Body of pancreas (tissue), 4 donors: ENCODE data around the gene PMPCA.

Experiments used
- POLR2A ChIP-seq, 3 donors: fragments of 450-650 bp; IDR thresholded peaks; one replicate each; pipeline ENCODE4 v1.6.1; 2016; ENCODE audit warnings: antibody characterized with exemption in 3 of 3, mild to moderate bottlenecking in 2 of 3
- TF ChIP-seq, protein P1 (sequence below), 7 experiments: fragments of 450-650 bp in 4 of 7; fragments of 200-600 bp in 3 of 7; sonication (generic) in 3 of 7; IDR thresholded peaks; one replicate each; pipeline ENCODE4 v1.5.1; 2016 to 2019; ENCODE audit warnings: antibody characterized with exemption in 7 of 7

DNA sequence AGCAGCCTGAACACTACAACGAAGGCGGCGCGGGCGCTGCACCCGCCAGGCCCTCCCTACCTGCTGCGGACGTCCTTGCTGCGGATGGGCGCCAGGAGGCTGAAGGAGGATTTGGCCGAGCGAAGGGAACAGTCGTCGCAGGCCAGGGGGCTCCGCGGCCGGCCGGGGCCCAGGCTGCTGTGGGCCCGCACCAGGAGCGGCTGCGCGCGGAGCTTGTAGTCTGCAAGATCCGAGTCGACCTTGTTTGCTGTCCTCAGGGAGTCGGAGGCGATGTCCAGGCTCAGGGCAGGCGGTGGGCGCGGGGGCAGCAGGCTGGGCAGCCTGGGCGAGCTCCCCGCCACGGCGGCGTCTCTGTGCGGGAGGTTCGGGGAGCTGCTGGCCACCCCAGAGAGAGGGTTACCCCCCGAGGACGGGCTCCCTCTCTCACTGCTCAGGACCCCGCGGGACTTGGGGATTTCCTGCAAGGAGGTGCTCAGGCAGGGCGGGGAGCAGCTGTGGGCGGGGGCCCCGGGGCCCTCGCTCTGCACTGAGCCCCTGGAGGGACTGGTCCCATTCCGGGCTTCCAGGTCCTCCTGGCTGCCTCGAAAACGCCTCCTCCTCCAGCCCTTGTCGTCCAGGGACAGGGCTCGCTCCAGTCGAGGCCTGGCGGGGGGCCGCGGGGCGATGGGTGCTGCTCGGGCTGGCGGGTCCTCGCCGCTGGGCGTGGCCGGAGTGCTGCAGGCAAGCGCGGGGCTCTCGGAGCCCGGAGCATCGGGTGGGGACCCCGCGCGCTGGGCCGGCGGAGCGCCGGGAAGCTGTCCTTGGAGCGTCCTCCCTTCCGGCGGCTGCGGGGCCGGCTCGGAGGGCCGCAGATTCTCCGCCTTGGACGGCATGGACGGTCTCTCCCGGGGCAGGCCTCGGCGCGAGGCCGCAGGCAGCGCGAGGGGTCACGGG, 28.4 kb downstream of the PMPCA start:
- TF ChIP-seq, protein P1, sequence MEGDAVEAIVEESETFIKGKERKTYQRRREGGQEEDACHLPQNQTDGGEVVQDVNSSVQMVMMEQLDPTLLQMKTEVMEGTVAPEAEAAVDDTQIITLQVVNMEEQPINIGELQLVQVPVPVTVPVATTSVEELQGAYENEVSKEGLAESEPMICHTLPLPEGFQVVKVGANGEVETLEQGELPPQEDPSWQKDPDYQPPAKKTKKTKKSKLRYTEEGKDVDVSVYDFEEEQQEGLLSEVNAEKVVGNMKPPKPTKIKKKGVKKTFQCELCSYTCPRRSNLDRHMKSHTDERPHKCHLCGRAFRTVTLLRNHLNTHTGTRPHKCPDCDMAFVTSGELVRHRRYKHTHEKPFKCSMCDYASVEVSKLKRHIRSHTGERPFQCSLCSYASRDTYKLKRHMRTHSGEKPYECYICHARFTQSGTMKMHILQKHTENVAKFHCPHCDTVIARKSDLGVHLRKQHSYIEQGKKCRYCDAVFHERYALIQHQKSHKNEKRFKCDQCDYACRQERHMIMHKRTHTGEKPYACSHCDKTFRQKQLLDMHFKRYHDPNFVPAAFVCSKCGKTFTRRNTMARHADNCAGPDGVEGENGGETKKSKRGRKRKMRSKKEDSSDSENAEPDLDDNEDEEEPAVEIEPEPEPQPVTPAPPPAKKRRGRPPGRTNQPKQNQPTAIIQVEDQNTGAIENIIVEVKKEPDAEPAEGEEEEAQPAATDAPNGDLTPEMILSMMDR (IDR thresholded peaks at IDR 0.05): no peak
- TF ChIP-seq POLR2A (IDR thresholded peaks at IDR 0.05): no peak
